H54 (cell line): ENCODE data around the gene HTR2A.

Experiments used
- DNase-seq: peaks from one replicate; pipeline ENCODE4 v3.0.0; 2011; ENCODE audit warnings: low spot score, mixed read lengths; ENCODE audit not compliant: insufficient read length
- FAIRE-seq: peaks from 3 replicates; lab custom pipeline; 2011; peaks lifted over from hg19 to GRCh38; lab: Jason Lieb, UNC
- POLR2A ChIP-seq: IDR thresholded peaks from 2 replicates; pipeline ENCODE4 v1.6.1; 2011; ENCODE audit warnings: low read depth, mild to moderate bottlenecking, low read length

Gene HTR2A

GRCh38 chr13:46894568-46894967 is 2.3 kb downstream of the HTR2A start:
- DNase-seq (no peak), FAIRE-seq (no peak)
- TF ChIP-seq POLR2A: no peak

- FAIRE-seq: no peak
- DNase-seq: peak; percentile 42
- TF ChIP-seq POLR2A: no peak
Measured at GRCh38 chr13:46893798-46894560, 2.9 kb downstream of the HTR2A start.

DNA sequence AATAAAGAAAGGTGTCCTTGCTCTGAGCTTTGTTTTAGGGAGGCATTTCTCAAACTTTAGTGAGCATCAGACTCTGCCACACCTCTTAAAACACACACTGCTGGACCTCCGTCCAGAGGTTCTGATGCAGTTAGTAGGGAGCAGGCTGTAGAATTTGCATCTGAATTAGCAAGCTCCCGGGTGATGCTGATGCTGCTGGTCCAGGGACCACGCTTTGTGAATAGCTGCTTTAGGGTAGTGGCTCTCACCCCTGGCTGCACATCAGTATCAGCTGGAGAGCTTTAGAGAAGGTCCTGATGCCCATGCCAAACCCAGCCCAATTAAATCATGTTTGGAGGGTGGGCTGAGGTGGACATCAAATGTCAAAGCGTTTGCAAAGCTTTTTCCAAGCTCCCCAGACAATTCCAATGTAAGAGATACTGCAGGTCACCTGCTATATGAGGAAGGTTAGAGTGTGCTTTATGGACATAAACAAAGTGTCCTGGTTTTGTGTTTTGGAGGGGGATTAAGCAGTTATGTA is 3.6 kb downstream of the HTR2A start:
- no peak for TF ChIP-seq POLR2A
- no peak for DNase-seq
- FAIRE-seq: no peak

GRCh38 chr13:46885018-46885417 is 11.8 kb downstream of the HTR2A start:
- TF ChIP-seq POLR2A: no peak
- DNase-seq (no peak), FAIRE-seq (no peak)

- FAIRE-seq: no peak
- DNase-seq: no peak
- TF ChIP-seq POLR2A: no peak
Measured at GRCh38 chr13:46884531-46884930, 12.3 kb downstream of the HTR2A start.

- no peak for TF ChIP-seq POLR2A
- DNase-seq: no peak
- FAIRE-seq: no peak
Measured at GRCh38 chr13:46881621-46882020, 15.2 kb downstream of the HTR2A start.

DNA sequence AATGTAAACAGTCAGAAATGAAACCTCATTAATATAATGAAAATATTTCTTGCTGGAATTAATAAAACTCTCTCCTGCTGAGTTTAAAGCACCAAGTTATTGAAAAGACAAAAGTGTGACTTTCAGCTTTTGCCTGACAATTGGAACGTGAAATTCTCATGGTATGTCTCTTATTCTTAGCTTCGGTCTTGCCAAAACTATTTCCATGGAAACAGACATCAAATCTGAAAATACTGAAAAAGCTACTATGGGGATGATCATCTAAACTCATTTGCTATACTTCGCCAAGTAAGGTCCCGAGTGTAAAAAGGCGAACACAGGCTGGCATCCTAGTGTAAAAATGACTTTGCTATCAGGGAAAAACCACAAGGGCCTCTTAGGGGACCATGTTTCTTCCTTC is 22.8 kb downstream of the HTR2A start:
- DNase-seq (no peak), FAIRE-seq (no peak)
- TF ChIP-seq POLR2A: no peak

DNA sequence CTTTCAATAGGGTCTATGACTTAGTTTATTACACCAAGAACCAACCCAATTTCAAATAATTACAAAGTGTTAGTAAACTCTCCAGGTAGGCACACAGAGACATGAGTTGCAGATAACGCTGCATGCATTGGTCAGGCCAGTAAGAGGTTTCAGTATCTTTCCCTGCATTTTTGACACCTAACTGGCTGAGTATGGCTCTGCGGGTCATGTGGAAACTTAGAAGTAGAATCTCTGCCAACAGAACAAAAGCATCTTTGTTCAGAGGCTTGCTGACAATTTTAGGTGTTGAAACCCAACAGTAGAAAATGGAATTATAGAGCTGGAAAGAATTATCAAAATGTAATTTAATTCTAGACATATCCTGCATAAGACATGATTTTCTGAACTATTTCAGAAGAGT is 25.3 kb downstream of the HTR2A start:
- no peak for FAIRE-seq
- no peak for TF ChIP-seq POLR2A
- DNase-seq: no peak

GRCh38 chr13:46868091-46868490 is 28.8 kb downstream of the HTR2A start:
- no peak for FAIRE-seq
- DNase-seq: no peak
- TF ChIP-seq POLR2A: no peak

- DNase-seq: no peak
- TF ChIP-seq POLR2A: no peak
- FAIRE-seq: no peak
Measured at GRCh38 chr13:46866150-46866549, 30.7 kb downstream of the HTR2A start.

DNA sequence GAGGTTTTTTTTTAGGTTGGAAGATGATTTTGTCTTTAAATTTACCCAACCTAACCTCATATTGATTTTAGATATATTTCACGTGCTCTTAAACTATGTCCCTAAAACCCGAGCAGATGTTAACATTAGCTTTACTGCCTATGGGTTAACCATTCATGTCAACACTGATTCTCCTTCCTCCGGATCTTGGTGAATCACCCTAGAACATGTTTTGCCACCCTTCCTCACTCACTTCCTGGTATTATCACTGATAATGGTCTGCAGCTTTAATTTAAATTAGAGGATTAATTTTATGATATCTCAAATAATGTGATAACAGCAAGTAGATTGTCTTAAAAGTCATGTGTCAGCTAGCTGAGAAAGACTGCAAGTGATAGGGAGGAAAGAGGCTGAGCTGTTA is 31.9 kb downstream of the HTR2A start:
- TF ChIP-seq POLR2A: no peak
- no peak for DNase-seq
- no peak for FAIRE-seq

DNA sequence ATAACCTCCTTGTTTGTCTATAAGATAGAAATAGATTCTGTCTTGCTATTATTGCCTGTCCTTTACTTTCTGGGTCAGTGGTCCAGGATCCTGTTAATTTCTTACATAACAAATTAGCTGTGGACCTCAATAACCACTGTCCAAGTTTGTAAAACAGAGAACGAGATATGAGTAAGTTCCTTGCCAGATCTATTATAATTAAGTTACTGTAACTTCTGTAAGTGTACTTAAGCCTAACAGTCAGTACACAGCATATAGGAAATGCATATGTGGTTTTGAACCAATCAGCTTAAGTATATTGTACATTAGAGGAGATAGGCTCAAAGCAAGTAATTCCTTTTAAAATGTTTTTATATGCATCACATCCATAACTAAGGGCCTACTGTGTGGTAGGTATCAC is 34.9 kb downstream of the HTR2A start:
- DNase-seq: no peak
- TF ChIP-seq POLR2A: no peak
- no peak for FAIRE-seq

DNA sequence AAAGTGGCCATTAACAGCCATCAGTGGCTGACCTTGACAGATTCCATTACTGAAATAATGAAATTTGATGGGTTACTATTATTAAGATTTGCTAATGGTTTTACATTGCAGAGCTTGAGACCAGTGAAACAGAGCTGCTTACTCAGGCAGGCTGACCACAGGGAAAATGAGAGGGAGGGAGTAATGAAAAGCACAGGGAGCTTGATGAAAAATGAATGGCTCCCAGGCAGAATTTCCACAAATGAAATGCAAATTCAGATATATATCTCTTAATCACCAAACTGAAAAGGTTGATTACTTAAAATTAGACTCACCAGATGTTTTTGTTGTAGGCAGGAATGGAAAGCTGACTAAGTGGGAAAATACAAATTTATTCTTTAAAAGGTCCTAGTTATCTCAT is 36.1 kb downstream of the HTR2A start:
- TF ChIP-seq POLR2A: no peak
- DNase-seq (no peak), FAIRE-seq (no peak)

DNA sequence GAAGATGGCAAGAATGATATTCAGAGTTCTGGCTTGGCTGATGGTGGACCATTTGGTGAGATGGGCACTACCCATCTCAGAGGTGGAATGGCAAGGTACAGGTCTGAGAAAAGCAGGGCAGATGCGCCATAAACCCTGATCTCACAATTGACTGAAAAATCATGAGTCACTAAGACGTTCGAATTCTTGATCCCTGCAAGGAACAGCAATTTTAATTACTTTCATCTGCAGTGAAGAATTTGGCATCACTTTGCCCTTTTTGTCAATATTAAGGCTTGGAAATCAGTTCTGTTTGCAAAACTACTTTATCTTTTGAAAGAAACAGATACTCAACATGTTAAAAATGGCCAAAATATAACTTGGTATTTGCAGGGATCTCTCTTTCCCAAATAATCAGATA is 38.1 kb downstream of the HTR2A start:
- DNase-seq: no peak
- no peak for TF ChIP-seq POLR2A
- FAIRE-seq: no peak

DNA sequence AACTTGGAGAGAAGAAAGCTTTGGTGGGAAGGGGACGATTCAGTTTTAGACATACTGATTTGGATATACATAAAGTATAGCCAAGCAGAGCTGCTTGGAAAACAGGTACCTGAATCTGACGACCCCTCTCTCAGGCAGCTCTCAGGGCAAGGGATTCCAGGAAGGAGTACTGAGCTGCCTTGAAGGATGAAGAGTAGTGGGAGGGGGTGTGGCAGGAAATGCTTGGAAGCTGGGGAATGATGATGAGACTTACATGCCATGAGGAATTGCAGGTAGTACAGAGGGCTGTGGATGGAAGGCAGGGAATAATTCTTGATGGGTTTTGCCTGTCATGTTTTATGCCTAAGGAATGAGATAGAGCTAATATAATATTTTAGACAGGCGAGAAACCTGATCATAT is 38.7 kb downstream of the HTR2A start:
- DNase-seq (no peak), FAIRE-seq (no peak)
- no peak for TF ChIP-seq POLR2A
